ENCODE results near the gene GFAP. TPM values are rescaled to one million over a fixed set of nuclear protein-coding genes. Genes with fewer than 3 reads are reported as not detected.

Gene GFAP
- total RNA-seq, 2 experiments from 2014 or later: not detected

DNA sequence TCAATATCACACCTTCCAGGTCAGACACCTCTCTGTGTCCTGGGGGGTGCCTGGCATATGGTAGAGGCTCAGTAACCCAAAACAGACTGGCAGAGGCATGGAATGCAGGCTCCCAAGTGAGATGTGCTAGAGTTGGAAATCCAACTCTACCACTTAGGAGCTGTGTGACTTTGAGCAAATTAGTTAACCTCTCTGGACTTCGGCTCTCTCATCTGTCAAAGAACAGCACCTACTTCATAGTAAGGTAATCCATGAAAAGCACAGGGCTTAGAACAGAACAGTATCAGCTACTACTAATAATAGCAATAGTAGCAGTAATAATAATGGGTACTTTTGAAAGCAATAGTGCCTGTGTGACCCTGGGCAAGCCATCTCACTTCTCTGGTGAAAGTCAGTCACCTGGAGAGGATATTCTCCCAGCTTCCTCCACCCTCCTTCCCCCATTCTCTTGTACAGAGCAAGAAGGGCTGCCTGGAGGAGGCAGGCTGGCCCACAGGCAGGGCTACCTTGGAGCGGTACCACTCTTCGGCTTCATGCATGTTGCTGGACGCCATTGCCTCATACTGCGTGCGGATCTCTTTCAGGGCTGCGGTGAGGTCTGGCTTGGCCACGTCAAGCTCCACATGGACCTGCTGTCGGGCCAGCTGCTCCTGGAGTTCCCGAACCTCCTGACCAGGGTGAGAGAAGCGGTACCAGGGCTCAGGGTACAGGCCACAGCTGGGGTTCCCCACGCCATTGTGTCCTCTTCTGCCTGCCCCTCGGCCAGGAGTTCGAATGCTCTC lies 2.3 kb downstream of the GFAP start:
- H3K4me1 Mint-ChIP-seq (ENCODE audit: low read depth): no peaks in the 10 kb centered on the region
- Histone ChIP-seq H3K27me3 (ENCODE audit: control insufficient read depth in 1 of 2, insufficient read depth in 2 of 2, low read length in 2 of 2) (peaks cover 14 to 26% of the 10 kb centered on the region in 2 experiments), H3K4me1 (ENCODE audit: insufficient read depth, low read length) (peaks cover 12% of the 10 kb centered on the region), H3K9me3 (ENCODE audit: control insufficient read depth in 1 of 2, insufficient read depth in 1 of 2, low read length in 2 of 2) (no peaks in the 10 kb centered on the region), H3K4me3 (ENCODE audit: low read length) (no peak overlapping the region), H3K27ac (ENCODE audit: low read depth in 1 of 2, low read length in 2 of 2) (no peak overlapping the region), H3K36me3 (ENCODE audit: insufficient read depth, low read length) (no peaks in the 10 kb centered on the region)
- TF ChIP-seq, protein P1, sequence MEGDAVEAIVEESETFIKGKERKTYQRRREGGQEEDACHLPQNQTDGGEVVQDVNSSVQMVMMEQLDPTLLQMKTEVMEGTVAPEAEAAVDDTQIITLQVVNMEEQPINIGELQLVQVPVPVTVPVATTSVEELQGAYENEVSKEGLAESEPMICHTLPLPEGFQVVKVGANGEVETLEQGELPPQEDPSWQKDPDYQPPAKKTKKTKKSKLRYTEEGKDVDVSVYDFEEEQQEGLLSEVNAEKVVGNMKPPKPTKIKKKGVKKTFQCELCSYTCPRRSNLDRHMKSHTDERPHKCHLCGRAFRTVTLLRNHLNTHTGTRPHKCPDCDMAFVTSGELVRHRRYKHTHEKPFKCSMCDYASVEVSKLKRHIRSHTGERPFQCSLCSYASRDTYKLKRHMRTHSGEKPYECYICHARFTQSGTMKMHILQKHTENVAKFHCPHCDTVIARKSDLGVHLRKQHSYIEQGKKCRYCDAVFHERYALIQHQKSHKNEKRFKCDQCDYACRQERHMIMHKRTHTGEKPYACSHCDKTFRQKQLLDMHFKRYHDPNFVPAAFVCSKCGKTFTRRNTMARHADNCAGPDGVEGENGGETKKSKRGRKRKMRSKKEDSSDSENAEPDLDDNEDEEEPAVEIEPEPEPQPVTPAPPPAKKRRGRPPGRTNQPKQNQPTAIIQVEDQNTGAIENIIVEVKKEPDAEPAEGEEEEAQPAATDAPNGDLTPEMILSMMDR (IDR thresholded peaks at IDR 0.05): no peak
- CTCF ChIA-PET: no interaction called here
- no peak overlapping the region for H3K4me3 Mint-ChIP-seq
- H3K9me3 Mint-ChIP-seq: no peaks in the 10 kb centered on the region
- peaks cover 36% of the 10 kb centered on the region for H3K27me3 Mint-ChIP-seq
- intact Hi-C loops (cut with DNase I, micrococcal nuclease): loop anchor here in 1 of 2 experiments (10.0 kb wide), 1 partner anchor 282 kb away; no protein-coding TSS in a partner anchor
- POLR2A ChIA-PET: no interaction called here
- no peak overlapping the region for H3K27ac Mint-ChIP-seq
- DNase-seq: no peak
- ATAC-seq (ENCODE audit: poor library complexity): no peak
- no peaks in the 10 kb centered on the region for H3K36me3 Mint-ChIP-seq (ENCODE audit: low read depth)

GRCh38 chr17:44911133-44912001 lies 3.9 kb downstream of the GFAP start:
- Histone ChIP-seq H3K36me3 (ENCODE audit: insufficient read depth, low read length) (no peaks in the 10 kb centered on the region), H3K27ac (ENCODE audit: low read depth in 1 of 2, low read length in 2 of 2) (no peak overlapping the region), H3K4me1 (ENCODE audit: insufficient read depth, low read length) (peaks cover 12% of the 10 kb centered on the region), H3K4me3 (ENCODE audit: low read length) (peak overlapping the region; percentile 25), H3K9me3 (ENCODE audit: control insufficient read depth in 1 of 2, insufficient read depth in 1 of 2, low read length in 2 of 2) (no peaks in the 10 kb centered on the region), H3K27me3 (ENCODE audit: control insufficient read depth in 1 of 2, insufficient read depth in 2 of 2, low read length in 2 of 2) (peaks cover 14 to 26% of the 10 kb centered on the region in 2 experiments)
- no peaks in the 10 kb centered on the region for H3K4me1 Mint-ChIP-seq (ENCODE audit: low read depth)
- intact Hi-C loops (cut with DNase I, micrococcal nuclease): loop anchor here in 1 of 2 experiments (10.0 kb wide), 1 partner anchor 283 kb away; no protein-coding TSS in a partner anchor
- H3K4me3 Mint-ChIP-seq: peak overlapping the region; percentile 42
- peaks cover 38% of the 10 kb centered on the region for H3K27me3 Mint-ChIP-seq
- ATAC-seq (ENCODE audit: poor library complexity): peak; percentile 71
- H3K9me3 Mint-ChIP-seq: no peaks in the 10 kb centered on the region
- TF ChIP-seq, protein P1 (IDR thresholded peaks at IDR 0.05): peak; percentile 43
- peak; percentile 19 to 75 (median 44) for DNase-seq
- ChIA-PET CTCF (interaction anchor here (1.0 to 1.5 kb wide), 3 partner anchors 12 to 188 kb away, joined by 3 read pairs; partner anchors contain the start of gene EFTUD2), POLR2A (no interaction called here)
- H3K36me3 Mint-ChIP-seq (ENCODE audit: low read depth): no peaks in the 10 kb centered on the region
- no peak overlapping the region for H3K27ac Mint-ChIP-seq

- ATAC-seq (ENCODE audit: poor library complexity) (no peak), DNase-seq (no peak)
- no peaks in the 10 kb centered on the region for H3K9me3 ChIP-seq (ENCODE audit: control insufficient read depth in 1 of 2, insufficient read depth in 1 of 2, low read length in 2 of 2)
- CTCF ChIA-PET: interaction anchor here (1.0 to 1.5 kb wide), 3 partner anchors 11 to 189 kb away, joined by 3 read pairs; partner anchors contain the start of gene EFTUD2
- H3K4me3 ChIP-seq (ENCODE audit: low read length): no peak overlapping the region
- no peaks in the 10 kb centered on the region for H3K36me3 Mint-ChIP-seq (ENCODE audit: low read depth)
- H3K4me1 ChIP-seq (ENCODE audit: insufficient read depth, low read length): peaks cover 12% of the 10 kb centered on the region
- POLR2A ChIA-PET: no interaction called here
- TF ChIP-seq, protein P1 (IDR thresholded peaks at IDR 0.05): no peak
- peaks cover 14 to 26% of the 10 kb centered on the region in 2 experiments for H3K27me3 ChIP-seq (ENCODE audit: control insufficient read depth in 1 of 2, insufficient read depth in 2 of 2, low read length in 2 of 2)
- no peak overlapping the region for H3K27ac Mint-ChIP-seq
- H3K4me3 Mint-ChIP-seq: peak overlapping the region; percentile 42
- intact Hi-C loops (cut with DNase I, micrococcal nuclease): loop anchor here in 1 of 2 experiments (10.0 kb wide), 1 partner anchor 284 kb away; no protein-coding TSS in a partner anchor
- no peaks in the 10 kb centered on the region for H3K36me3 ChIP-seq (ENCODE audit: insufficient read depth, low read length)
- H3K27ac ChIP-seq (ENCODE audit: low read depth in 1 of 2, low read length in 2 of 2): no peak overlapping the region
- no peaks in the 10 kb centered on the region for H3K9me3 Mint-ChIP-seq
- no peaks in the 10 kb centered on the region for H3K4me1 Mint-ChIP-seq (ENCODE audit: low read depth)
- H3K27me3 Mint-ChIP-seq: peaks cover 45% of the 10 kb centered on the region
These were observed 4.8 kb downstream of the GFAP start for GRCh38 chr17:44910231-44911106.

Data from CD4-positive, alpha-beta T cell (primary cell).